ENCODE results near the gene NPY5R.
A peak's percentile ranks its signal among the peaks of the same experiment; 100 is the strongest.

The NPY5R gene

GRCh38 chr4:163335384-163335783 is 8.3 kb upstream of the NPY5R start:
- ATAC-seq (ENCODE audit: low read depth) (no peak), DNase-seq (ENCODE audit: low spot score) (no peak)
- Histone ChIP-seq H3K27me3 (ENCODE audit: insufficient read depth, poor library complexity, severe bottlenecking) (peaks cover 40% of the 10 kb centered on the region), H3K4me1 (ENCODE audit: insufficient read depth, poor library complexity, severe bottlenecking) (peaks cover 6% of the 10 kb centered on the region), H3K9me3 (ENCODE audit: severe bottlenecking) (no peaks in the 10 kb centered on the region), H3K36me3 (ENCODE audit: low read depth) (no peaks in the 10 kb centered on the region), H3K27ac (ENCODE audit: poor library complexity, severe bottlenecking) (no peak overlapping the region), H3K4me3 (ENCODE audit: severe bottlenecking) (no peak overlapping the region)
- no peak for TF ChIP-seq CTCF (IDR thresholded peaks at IDR 0.05; ENCODE audit: poor library complexity, severe bottlenecking)

GRCh38 chr4:163344147-163345125 is 744 bp downstream of the NPY5R start:
- no peaks in the 10 kb centered on the region for H3K36me3 ChIP-seq (ENCODE audit: low read depth)
- no peak for TF ChIP-seq CTCF (IDR thresholded peaks at IDR 0.05; ENCODE audit: poor library complexity, severe bottlenecking)
- H3K4me3 ChIP-seq (ENCODE audit: severe bottlenecking): no peak overlapping the region
- H3K9me3 ChIP-seq (ENCODE audit: severe bottlenecking): no peaks in the 10 kb centered on the region
- peaks cover 61% of the 10 kb centered on the region for H3K27me3 ChIP-seq (ENCODE audit: insufficient read depth, poor library complexity, severe bottlenecking)
- no peaks in the 10 kb centered on the region for H3K4me1 ChIP-seq (ENCODE audit: insufficient read depth, poor library complexity, severe bottlenecking)
- no peak overlapping the region for H3K27ac ChIP-seq (ENCODE audit: poor library complexity, severe bottlenecking)
- peak; percentile 68 for ATAC-seq (ENCODE audit: low read depth)
- DNase-seq (ENCODE audit: low spot score): no peak

GRCh38 chr4:163350672-163351071 is 7.0 kb downstream of the NPY5R start:
- Histone ChIP-seq H3K4me3 (ENCODE audit: severe bottlenecking) (no peak overlapping the region), H3K27me3 (ENCODE audit: insufficient read depth, poor library complexity, severe bottlenecking) (peaks cover 6% of the 10 kb centered on the region), H3K27ac (ENCODE audit: poor library complexity, severe bottlenecking) (no peak overlapping the region), H3K9me3 (ENCODE audit: severe bottlenecking) (peaks cover 3% of the 10 kb centered on the region), H3K4me1 (ENCODE audit: insufficient read depth, poor library complexity, severe bottlenecking) (no peaks in the 10 kb centered on the region), H3K36me3 (ENCODE audit: low read depth) (no peaks in the 10 kb centered on the region)
- DNase-seq (ENCODE audit: low spot score): no peak
- no peak for TF ChIP-seq CTCF (IDR thresholded peaks at IDR 0.05; ENCODE audit: poor library complexity, severe bottlenecking)
- peak; percentile 38; the same call in 1 of the 3 replicates for ATAC-seq (ENCODE audit: low read depth)

- no peak overlapping the region for H3K27ac ChIP-seq (ENCODE audit: poor library complexity, severe bottlenecking)
- no peaks in the 10 kb centered on the region for H3K27me3 ChIP-seq (ENCODE audit: insufficient read depth, poor library complexity, severe bottlenecking)
- peaks cover 3% of the 10 kb centered on the region for H3K9me3 ChIP-seq (ENCODE audit: severe bottlenecking)
- H3K36me3 ChIP-seq (ENCODE audit: low read depth): no peaks in the 10 kb centered on the region
- H3K4me3 ChIP-seq (ENCODE audit: severe bottlenecking): no peak overlapping the region
- H3K4me1 ChIP-seq (ENCODE audit: insufficient read depth, poor library complexity, severe bottlenecking): no peaks in the 10 kb centered on the region
- no peak for DNase-seq (ENCODE audit: low spot score)
- no peak for TF ChIP-seq CTCF (IDR thresholded peaks at IDR 0.05; ENCODE audit: poor library complexity, severe bottlenecking)
- ATAC-seq (ENCODE audit: low read depth): no peak
These were observed 9.4 kb downstream of the NPY5R start for GRCh38 chr4:163353054-163353453.

GRCh38 chr4:163356104-163356503 is 12.4 kb downstream of the NPY5R start:
- DNase-seq (ENCODE audit: low spot score): no peak
- TF ChIP-seq CTCF (IDR thresholded peaks at IDR 0.05; ENCODE audit: poor library complexity, severe bottlenecking): no peak

More at GRCh38 chr4:163356104-163356503, 12.4 kb downstream of the NPY5R start:
- Histone ChIP-seq H3K27me3 (ENCODE audit: insufficient read depth, poor library complexity, severe bottlenecking) (no peaks in the 10 kb centered on the region), H3K36me3 (ENCODE audit: low read depth) (no peaks in the 10 kb centered on the region), H3K9me3 (ENCODE audit: severe bottlenecking) (peaks cover 3% of the 10 kb centered on the region), H3K4me1 (ENCODE audit: insufficient read depth, poor library complexity, severe bottlenecking) (no peaks in the 10 kb centered on the region), H3K27ac (ENCODE audit: poor library complexity, severe bottlenecking) (no peak overlapping the region), H3K4me3 (ENCODE audit: severe bottlenecking) (no peak overlapping the region)
- ATAC-seq (ENCODE audit: low read depth): no peak

Measured in RWPE2 (cell line).